Measurements from ENCODE around the gene LMF1.

DNA sequence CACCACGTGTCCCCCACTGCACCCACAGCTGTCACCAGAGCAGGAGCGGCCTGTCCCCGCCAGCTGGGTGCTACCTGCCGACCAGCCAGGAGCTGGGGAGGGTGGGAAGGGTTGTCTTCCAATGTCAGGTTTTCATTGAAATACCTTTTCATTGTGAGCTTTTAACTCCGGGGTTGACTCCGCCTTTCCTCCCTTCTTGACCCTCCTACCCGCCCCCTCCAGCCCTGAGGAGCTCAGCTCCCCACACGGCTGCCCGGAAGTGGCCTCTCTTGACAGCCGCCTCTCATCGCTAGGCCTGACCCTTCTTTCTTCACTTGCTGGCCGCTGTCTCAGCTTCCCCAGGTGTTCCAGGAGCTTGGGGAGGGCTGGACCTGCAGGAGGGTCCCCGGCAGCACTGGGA lies 149.0 kb downstream of the LMF1 start:
- TF ChIP-seq POLR2A (IDR thresholded peaks at IDR 0.05; ENCODE audit: low read length) (no peak), GATA1 (IDR thresholded peaks at IDR 0.05; ENCODE audit: low read depth, low read length) (no peak)
